CD4-positive, CD25-positive, alpha-beta regulatory T cell (primary cell): Measurements from ENCODE around the gene UNC5A. TPM values are rescaled to one million over a fixed set of nuclear protein-coding genes. Genes with fewer than 3 reads are reported as not detected.

Source experiments
- ATAC-seq, 2 donors: fragments of 150-1000 bp; cut with Tn5 transposase; one replicate each; pipeline ENCODE4 v1.10.0; 2021; ENCODE audit warnings: low read depth in 2 of 2, moderate number of reproducible peaks in 2 of 2, moderate library complexity in 1 of 2
- DNase-seq, 3 donors: peaks; one replicate each; pipeline versions ENCODE4 v3.0.0 to v3.0.0-alpha.2; 2012 to 2022; ENCODE audit warnings: mixed read lengths in 1 of 3
- H3K27ac ChIP-seq: one replicate; pipeline ENCODE4 v1.7.0; 2013; ENCODE audit warnings: mild to moderate bottlenecking, low read length; ENCODE audit not compliant: insufficient read depth, poor library complexity, severe bottlenecking
- H3K27me3 ChIP-seq: one replicate; pipeline ENCODE4 v1.7.0; 2013; ENCODE audit warnings: low read length; ENCODE audit not compliant: control insufficient read depth, insufficient read depth
- H3K36me3 ChIP-seq: one replicate; pipeline ENCODE4 v1.7.0; 2013; ENCODE audit warnings: mild to moderate bottlenecking, low read length, moderate library complexity; ENCODE audit not compliant: control insufficient read depth, insufficient read depth
- H3K4me1 ChIP-seq: 2 replicates; pipeline ENCODE4 v1.7.0; 2013; ENCODE audit warnings: mild to moderate bottlenecking, low read length; ENCODE audit not compliant: insufficient read depth, control insufficient read depth, poor library complexity, severe bottlenecking
- H3K4me3 ChIP-seq: one replicate; pipeline ENCODE4 v1.7.0; 2013; ENCODE audit warnings: low read depth, mild to moderate bottlenecking, low read length, moderate library complexity
- H3K9me3 ChIP-seq, 2 experiments: 1 replicate in 1 of 2; 2 replicates in 1 of 2; pipeline ENCODE4 v1.7.0; 2013; ENCODE audit warnings: low read length in 2 of 2, mild to moderate bottlenecking in 1 of 2, moderate library complexity in 1 of 2; ENCODE audit not compliant: control insufficient read depth in 2 of 2
- H3K27ac Mint-ChIP-seq, 3 donors: one replicate each; pipeline ENCODE4 v1.8.0; 2020 to 2022; ENCODE audit warnings: mild to moderate bottlenecking in 3 of 3, mixed read lengths in 3 of 3, moderate library complexity in 2 of 3
- H3K27me3 Mint-ChIP-seq: one replicate; pipeline ENCODE4 v1.8.0; 2022; ENCODE audit warnings: mild to moderate bottlenecking, mixed read lengths
- H3K36me3 Mint-ChIP-seq: one replicate; pipeline ENCODE4 v1.8.0; 2020; ENCODE audit warnings: mixed read lengths
- H3K4me1 Mint-ChIP-seq, 4 donors: one replicate each; pipeline ENCODE4 v1.8.0; 2020 to 2022; ENCODE audit warnings: mixed read lengths in 4 of 4, mild to moderate bottlenecking in 1 of 4
- H3K4me3 Mint-ChIP-seq, 4 donors: one replicate each; pipeline ENCODE4 v1.8.0; 2020 to 2022; ENCODE audit warnings: mild to moderate bottlenecking in 4 of 4, mixed read lengths in 4 of 4, moderate library complexity in 3 of 4
- H3K9me3 Mint-ChIP-seq, 7 donors: one replicate each; pipeline ENCODE4 v1.8.0; 2020 to 2022; ENCODE audit warnings: mixed read lengths in 7 of 7, mild to moderate bottlenecking in 3 of 7, moderate library complexity in 2 of 7
- polyA plus RNA-seq, 4 donors: library from polyadenylated mRNA; unstranded; fragments of 300-500 nt; fragmentation: Illumina TruSeq; gene quantifications; one replicate each; pipeline ENCODE4 v1.2.3, GENCODE V29; 2021
- total RNA-seq: library from RNA; stranded (reverse); gene quantifications from one replicate; pipeline ENCODE4 v1.2.3, GENCODE V29; 2022

Gene UNC5A
- total and polyA plus RNA-seq, 5 donors from 2014 or later, result not detected

DNA sequence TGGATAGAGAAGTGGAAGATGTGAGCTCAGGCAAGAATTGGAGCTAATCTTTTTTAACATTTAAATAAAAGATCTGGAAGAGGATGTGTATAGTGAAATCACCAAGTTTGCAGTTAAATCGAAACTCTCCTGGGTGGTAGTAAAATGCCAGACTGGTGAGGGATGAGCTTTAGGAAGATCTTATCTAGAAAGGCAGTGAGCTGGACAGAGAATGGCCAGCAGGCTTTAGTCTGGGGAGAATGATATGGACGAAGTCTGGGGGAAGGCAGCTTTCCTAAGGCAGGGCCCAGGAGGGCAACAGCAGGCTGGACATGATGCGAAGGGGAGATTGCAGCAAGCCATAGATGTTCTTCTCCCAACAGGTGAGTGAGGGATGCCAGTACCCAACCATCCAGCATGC is 25.6 kb downstream of the UNC5A start:
- ATAC-seq (no peak), DNase-seq (no peak)
- no peaks in the 10 kb centered on the region for H3K36me3 Mint-ChIP-seq
- peaks cover 0 to 6% (median 0%) of the 10 kb centered on the region in 7 donors for H3K9me3 Mint-ChIP-seq
- H3K27me3 ChIP-seq, result no peaks in the 10 kb centered on the region
- no peak overlapping the region for H3K4me3 ChIP-seq
- H3K9me3 ChIP-seq, result no peaks in the 10 kb centered on the region
- no peaks in the 10 kb centered on the region for H3K4me1 Mint-ChIP-seq
- H3K36me3 ChIP-seq, result no peaks in the 10 kb centered on the region
- H3K27ac ChIP-seq, result no peak overlapping the region
- H3K4me3 Mint-ChIP-seq, result no peak overlapping the region
- no peak overlapping the region for H3K27ac Mint-ChIP-seq
- peaks cover 8% of the 10 kb centered on the region for H3K27me3 Mint-ChIP-seq
- no peaks in the 10 kb centered on the region for H3K4me1 ChIP-seq

DNA sequence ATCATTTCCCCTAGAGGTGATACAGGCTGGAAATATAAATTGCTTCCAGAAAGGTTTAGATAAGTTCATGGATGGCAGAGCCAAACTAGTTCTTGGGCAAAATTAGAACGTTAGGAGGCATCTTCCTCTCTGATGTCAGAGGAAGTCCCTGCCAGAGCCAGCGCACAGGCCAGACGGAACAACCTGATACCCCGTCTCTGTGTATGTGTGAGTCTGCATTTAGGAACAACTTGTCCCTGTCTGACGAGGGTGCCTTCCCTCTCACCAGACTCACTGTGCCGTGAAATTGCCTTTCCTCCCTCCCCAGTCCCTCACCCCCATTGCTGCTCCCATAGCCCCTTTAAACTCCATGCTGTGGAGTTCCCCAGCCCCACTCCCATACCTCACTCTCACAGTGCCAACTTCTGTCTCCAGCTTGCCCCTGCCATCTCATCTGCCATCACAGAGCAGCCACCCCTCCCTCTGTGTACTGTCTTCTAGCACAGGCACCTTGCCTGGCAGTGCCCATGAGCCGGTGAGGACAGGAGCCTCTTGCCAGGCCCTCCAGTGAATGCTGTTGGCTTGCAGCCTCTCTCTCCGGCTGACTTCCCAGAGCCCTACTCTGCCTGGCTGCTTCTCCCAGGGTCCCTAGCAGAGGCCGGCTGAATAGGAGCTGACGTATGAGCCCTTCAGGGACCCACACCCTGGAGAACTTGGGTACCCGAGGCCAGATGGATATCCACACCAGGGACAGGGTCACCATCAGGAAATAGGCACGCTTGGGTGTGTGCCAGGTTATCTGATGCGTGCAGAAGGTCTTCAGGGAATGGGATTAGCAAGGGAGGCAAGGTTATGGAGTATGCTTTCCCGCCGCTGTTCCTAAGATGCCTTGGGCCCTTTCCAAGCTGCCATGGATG is 26.7 kb downstream of the UNC5A start:
- H3K9me3 Mint-ChIP-seq, result peaks cover 0 to 6% (median 0%) of the 10 kb centered on the region in 7 donors
- H3K4me1 Mint-ChIP-seq, result no peaks in the 10 kb centered on the region
- no peak for ATAC-seq
- no peak overlapping the region for H3K4me3 Mint-ChIP-seq
- no peak overlapping the region for H3K27ac Mint-ChIP-seq
- DNase-seq, result no peak
- no peaks in the 10 kb centered on the region for H3K27me3 ChIP-seq
- no peak overlapping the region for H3K27ac ChIP-seq
- no peaks in the 10 kb centered on the region for H3K36me3 ChIP-seq
- no peak overlapping the region for H3K4me3 ChIP-seq
- no peaks in the 10 kb centered on the region for H3K9me3 ChIP-seq
- peaks cover 8% of the 10 kb centered on the region for H3K27me3 Mint-ChIP-seq
- H3K36me3 Mint-ChIP-seq, result no peaks in the 10 kb centered on the region
- no peaks in the 10 kb centered on the region for H3K4me1 ChIP-seq

DNA sequence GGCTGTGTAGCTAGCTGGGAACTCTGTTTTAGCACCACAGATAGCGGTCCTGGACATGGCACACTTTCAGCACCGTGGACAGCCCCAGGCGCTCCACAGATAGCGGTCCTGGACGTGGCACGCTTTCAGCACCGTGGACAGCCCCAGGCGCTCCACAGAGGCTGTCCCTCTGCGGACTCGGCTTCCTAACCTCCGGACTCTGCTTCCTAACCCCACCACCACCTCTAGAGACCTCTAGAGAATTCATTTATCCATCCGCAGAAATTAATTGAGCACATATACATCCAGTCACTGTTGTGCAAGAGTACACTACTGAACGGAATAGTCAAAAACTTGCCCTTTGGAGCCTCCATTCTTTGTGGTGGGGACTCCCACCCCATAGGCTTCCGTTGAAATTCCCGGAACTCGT is 27.4 kb downstream of the UNC5A start:
- ATAC-seq (peak in 1 of 2 donors; percentile 60), DNase-seq (peak; percentile 30 to 66 (median 63))
- no peak overlapping the region for H3K27ac Mint-ChIP-seq
- no peaks in the 10 kb centered on the region for H3K9me3 ChIP-seq
- H3K27ac ChIP-seq, result no peak overlapping the region
- no peaks in the 10 kb centered on the region for H3K4me1 Mint-ChIP-seq
- H3K27me3 Mint-ChIP-seq, result peaks cover 8% of the 10 kb centered on the region
- no peaks in the 10 kb centered on the region for H3K36me3 ChIP-seq
- no peaks in the 10 kb centered on the region for H3K27me3 ChIP-seq
- H3K4me3 ChIP-seq, result no peak overlapping the region
- H3K36me3 Mint-ChIP-seq, result no peaks in the 10 kb centered on the region
- no peaks in the 10 kb centered on the region for H3K4me1 ChIP-seq
- peaks cover 0 to 6% (median 0%) of the 10 kb centered on the region in 7 donors for H3K9me3 Mint-ChIP-seq
- no peak overlapping the region for H3K4me3 Mint-ChIP-seq

DNA sequence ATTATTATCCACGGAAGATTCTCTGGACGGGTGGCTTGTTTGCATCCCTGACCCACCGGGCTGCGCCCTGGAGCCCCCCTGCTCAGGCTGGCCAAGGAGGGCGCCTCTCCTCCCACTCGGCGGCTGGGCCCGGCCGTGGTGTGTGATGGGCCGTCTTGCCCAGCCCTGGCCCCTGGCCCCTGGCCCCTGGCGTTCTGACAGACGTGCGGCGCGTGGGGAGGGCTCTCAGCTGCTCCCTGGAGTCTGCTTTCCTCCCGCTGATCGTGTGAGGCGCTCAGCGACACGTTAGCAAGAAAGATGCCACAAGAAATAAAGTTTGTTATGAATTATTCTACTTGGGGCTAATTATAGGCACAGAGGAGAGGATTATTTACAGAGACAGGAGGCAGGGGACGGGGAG is 33.3 kb downstream of the UNC5A start:
- Mint-ChIP-seq H3K4me3 (no peak overlapping the region), H3K27me3 (peaks cover 16% of the 10 kb centered on the region), H3K27ac (no peak overlapping the region), H3K9me3 (peaks cover 0 to 1% (median 0%) of the 10 kb centered on the region in 7 donors), H3K36me3 (no peaks in the 10 kb centered on the region), H3K4me1 (no peaks in the 10 kb centered on the region)
- ATAC-seq (no peak), DNase-seq (no peak)
- H3K27me3 ChIP-seq, result no peaks in the 10 kb centered on the region
- H3K4me3 ChIP-seq, result no peak overlapping the region
- H3K4me1 ChIP-seq, result no peaks in the 10 kb centered on the region
- H3K9me3 ChIP-seq, result no peaks in the 10 kb centered on the region
- H3K36me3 ChIP-seq, result no peaks in the 10 kb centered on the region
- no peak overlapping the region for H3K27ac ChIP-seq

DNA sequence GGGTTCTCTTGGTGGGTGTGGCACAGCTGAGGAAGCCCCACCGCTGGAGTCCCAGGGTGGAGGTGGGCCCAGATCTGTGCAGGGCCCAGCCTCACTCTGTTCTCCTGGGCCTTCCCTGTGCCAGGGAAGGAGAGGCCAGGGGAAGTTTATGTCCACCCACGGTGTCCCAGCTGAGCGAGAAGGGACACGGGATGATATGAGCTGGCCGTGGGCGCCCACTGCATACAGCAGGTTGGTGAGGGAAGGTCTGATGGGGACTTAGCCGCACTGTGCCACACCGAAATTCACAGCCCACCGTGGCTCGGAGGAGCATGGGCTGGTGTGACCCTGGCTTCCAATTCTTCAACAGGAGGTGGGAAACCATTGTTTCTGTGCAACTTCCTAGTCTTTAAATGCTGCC is 33.9 kb downstream of the UNC5A start:
- ATAC-seq, result no peak
- Histone ChIP-seq H3K4me1 (no peaks in the 10 kb centered on the region), H3K4me3 (no peak overlapping the region), H3K9me3 (no peaks in the 10 kb centered on the region), H3K27ac (no peak overlapping the region), H3K36me3 (no peaks in the 10 kb centered on the region), H3K27me3 (no peaks in the 10 kb centered on the region)
- H3K27ac Mint-ChIP-seq, result no peak overlapping the region
- peaks cover 16% of the 10 kb centered on the region for H3K27me3 Mint-ChIP-seq
- DNase-seq, result no peak
- H3K4me3 Mint-ChIP-seq, result no peak overlapping the region
- no peaks in the 10 kb centered on the region for H3K9me3 Mint-ChIP-seq
- H3K36me3 Mint-ChIP-seq, result no peaks in the 10 kb centered on the region
- no peaks in the 10 kb centered on the region for H3K4me1 Mint-ChIP-seq

DNA sequence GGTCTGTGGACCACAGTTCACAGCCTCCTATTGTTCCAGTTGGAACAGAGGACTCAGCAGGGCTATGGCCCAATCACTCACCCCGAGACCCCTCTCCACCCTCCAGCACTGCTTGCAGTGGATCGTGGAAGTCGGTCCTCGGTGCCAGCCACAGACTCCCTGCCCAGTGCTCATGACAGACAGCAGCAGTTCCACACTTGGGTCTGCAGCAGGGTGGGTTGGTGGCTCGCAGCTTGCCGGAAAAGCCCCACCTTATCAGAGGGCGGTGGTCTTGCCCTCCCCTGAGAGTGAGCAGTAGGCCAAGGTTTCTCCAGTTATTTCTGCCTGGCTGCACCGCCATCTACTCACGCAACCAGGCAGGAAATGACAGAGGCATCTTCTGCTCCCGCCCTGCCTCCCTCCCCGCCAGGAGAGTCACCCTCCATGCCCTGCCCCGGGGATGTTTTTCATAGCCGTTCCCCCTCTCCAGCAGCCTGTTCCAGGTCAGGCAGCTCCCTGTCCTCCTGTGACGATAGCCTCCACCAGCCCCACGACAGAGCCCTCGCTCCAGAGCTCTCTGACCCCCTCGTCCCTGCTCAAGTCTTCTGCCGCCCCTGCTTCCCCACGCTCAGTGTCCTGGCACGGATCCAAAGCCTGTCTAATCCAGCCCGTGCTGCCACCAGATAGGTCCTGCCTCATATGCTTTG is 34.5 kb downstream of the UNC5A start:
- Histone ChIP-seq H3K4me1 (no peaks in the 10 kb centered on the region), H3K36me3 (no peaks in the 10 kb centered on the region), H3K4me3 (no peak overlapping the region), H3K27ac (no peak overlapping the region), H3K27me3 (no peaks in the 10 kb centered on the region), H3K9me3 (no peaks in the 10 kb centered on the region)
- no peaks in the 10 kb centered on the region for H3K9me3 Mint-ChIP-seq
- H3K4me1 Mint-ChIP-seq, result no peaks in the 10 kb centered on the region
- no peak for DNase-seq
- H3K27me3 Mint-ChIP-seq, result peaks cover 16% of the 10 kb centered on the region
- H3K4me3 Mint-ChIP-seq, result no peak overlapping the region
- H3K27ac Mint-ChIP-seq, result no peak overlapping the region
- H3K36me3 Mint-ChIP-seq, result no peaks in the 10 kb centered on the region
- no peak for ATAC-seq

DNA sequence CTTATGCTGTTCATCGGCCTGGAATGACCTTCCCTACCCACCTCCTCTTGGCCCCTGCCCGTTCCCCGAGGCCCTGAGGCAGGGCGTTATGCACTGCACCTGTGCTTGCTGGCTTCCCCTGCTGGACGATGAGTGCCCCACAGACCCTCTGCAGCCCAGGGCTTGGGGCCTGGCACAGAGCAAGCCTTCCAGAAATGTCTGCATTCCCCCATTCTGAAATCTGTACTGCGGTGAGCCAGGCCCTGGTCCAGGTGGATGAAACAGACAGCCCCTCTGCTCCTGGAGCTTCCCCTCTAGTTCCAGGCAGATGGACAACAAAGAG is 35.0 kb downstream of the UNC5A start:
- Mint-ChIP-seq H3K27me3 (peaks cover 12% of the 10 kb centered on the region), H3K4me3 (no peak overlapping the region), H3K27ac (no peak overlapping the region), H3K9me3 (no peaks in the 10 kb centered on the region), H3K4me1 (no peaks in the 10 kb centered on the region), H3K36me3 (no peaks in the 10 kb centered on the region)
- Histone ChIP-seq H3K4me1 (no peaks in the 10 kb centered on the region), H3K27me3 (no peaks in the 10 kb centered on the region), H3K36me3 (no peaks in the 10 kb centered on the region), H3K4me3 (no peak overlapping the region), H3K27ac (no peak overlapping the region), H3K9me3 (no peaks in the 10 kb centered on the region)
- no peak for ATAC-seq
- no peak for DNase-seq
